Caco-2 (cell line): Measurements from ENCODE around the gene CDHR2. TPM values are rescaled to one million over a fixed set of nuclear protein-coding genes. Genes with fewer than 3 reads are reported as not detected.
A peak's percentile ranks its signal among the peaks of the same experiment; 100 is the strongest.

Experiments used
- BruUV-seq: library from RNA; stranded (reverse); fragments of 400-500 nt; replicated peaks from 2 replicates; lab custom pipeline; 2021; lab: Mats Ljungman, UMichigan
- CTCF ChIA-PET: fragments of 300-600 bp; sonication (Branson Sonifier 250); formaldehyde crosslinking; loops from one replicate; lab custom pipeline; 2022; ENCODE audit warnings: antibody characterized with exemption; lab: Charles Lee
- POLR2A ChIA-PET: fragments of 300-600 bp; sonication (Branson Sonifier 250); formaldehyde crosslinking; loops from one replicate; lab custom pipeline; 2022; ENCODE audit warnings: antibody characterized with exemption; lab: Charles Lee
- DNase-seq, 2 experiments: peaks; one replicate each; pipeline versions ENCODE4 v3.0.0 to v3.0.0-alpha.2; 2020 to 2022
- H3K27me3 ChIP-seq: replicated peaks from 2 replicates; pipeline ENCODE4 v1.6.0; 2011; ENCODE audit warnings: low read length; ENCODE audit not compliant: control insufficient read depth, insufficient read depth
- H3K36me3 ChIP-seq: 2 replicates; pipeline ENCODE4 v1.5.1; 2011; ENCODE audit warnings: low read length; ENCODE audit not compliant: control insufficient read depth, insufficient read depth
- H3K4me1 ChIP-seq: fragments of 250-450 bp; sonication (Bioruptor Pico); 2 replicates; pipeline ENCODE4 v1.5.1; 2020; ENCODE audit warnings: mild to moderate bottlenecking
- H3K4me3 ChIP-seq: 2 replicates; pipeline ENCODE4 v1.5.1; 2011; ENCODE audit warnings: low read depth, mild to moderate bottlenecking, control low read depth, low read length
- H3K9me3 ChIP-seq: fragments of 250-450 bp; sonication (Bioruptor Pico); 2 replicates; pipeline ENCODE4 v1.5.1; 2020; ENCODE audit warnings: mild to moderate bottlenecking, moderate library complexity
- H3K27ac Mint-ChIP-seq: one replicate; pipeline ENCODE4 v1.8.0; 2022; ENCODE audit warnings: mixed read lengths; ENCODE audit not compliant: unreplicated experiment
- H3K27me3 Mint-ChIP-seq: one replicate; pipeline ENCODE4 v1.8.0; 2022; ENCODE audit warnings: mixed read lengths; ENCODE audit not compliant: insufficient read depth, unreplicated experiment
- H3K36me3 Mint-ChIP-seq: one replicate; pipeline ENCODE4 v1.8.0; 2022; ENCODE audit warnings: mild to moderate bottlenecking, mixed read lengths; ENCODE audit not compliant: insufficient read depth, unreplicated experiment
- H3K4me1 Mint-ChIP-seq: one replicate; pipeline ENCODE4 v1.8.0; 2022; ENCODE audit warnings: low read depth, mixed read lengths; ENCODE audit not compliant: unreplicated experiment
- H3K4me3 Mint-ChIP-seq: one replicate; pipeline ENCODE4 v1.8.0; 2022; ENCODE audit warnings: mild to moderate bottlenecking, moderate library complexity, mixed read lengths; ENCODE audit not compliant: unreplicated experiment
- H3K9me3 Mint-ChIP-seq: one replicate; pipeline ENCODE4 v1.8.0; 2022; ENCODE audit warnings: mixed read lengths; ENCODE audit not compliant: unreplicated experiment
- intact Hi-C: fragments of 100-400 bp; cut with micrococcal nuclease; formaldehyde crosslinking; loops from one replicate; pipeline ENCODE4 v1.10.0; 2022; ENCODE audit not compliant: unreplicated experiment
- total RNA-seq: library from RNA; stranded (reverse); gene quantifications from 2 replicates; pipeline ENCODE4 v1.2.3, GENCODE V29; 2022
- TF ChIP-seq, protein P1 (sequence below), 2 experiments: fragments of 200-600 bp in 1 of 2; IDR thresholded peaks; 1 replicate in 1 of 2; 2 replicates in 1 of 2; pipeline versions ENCODE4 v1.5.1 to v1.8.0; 2011 to 2022; ENCODE audit warnings: antibody characterized with exemption in 1 of 2, control low read depth in 1 of 2, inconsistent platforms in 1 of 2, low read depth in 1 of 2, low read length in 1 of 2, mild to moderate bottlenecking in 1 of 2, moderate library complexity in 1 of 2; ENCODE audit not compliant: insufficient read depth in 1 of 2, severe bottlenecking in 1 of 2, unreplicated experiment in 1 of 2

Gene CDHR2
- total RNA-seq, 1 experiment from 2014 or later, result 0.59 TPM

DNA sequence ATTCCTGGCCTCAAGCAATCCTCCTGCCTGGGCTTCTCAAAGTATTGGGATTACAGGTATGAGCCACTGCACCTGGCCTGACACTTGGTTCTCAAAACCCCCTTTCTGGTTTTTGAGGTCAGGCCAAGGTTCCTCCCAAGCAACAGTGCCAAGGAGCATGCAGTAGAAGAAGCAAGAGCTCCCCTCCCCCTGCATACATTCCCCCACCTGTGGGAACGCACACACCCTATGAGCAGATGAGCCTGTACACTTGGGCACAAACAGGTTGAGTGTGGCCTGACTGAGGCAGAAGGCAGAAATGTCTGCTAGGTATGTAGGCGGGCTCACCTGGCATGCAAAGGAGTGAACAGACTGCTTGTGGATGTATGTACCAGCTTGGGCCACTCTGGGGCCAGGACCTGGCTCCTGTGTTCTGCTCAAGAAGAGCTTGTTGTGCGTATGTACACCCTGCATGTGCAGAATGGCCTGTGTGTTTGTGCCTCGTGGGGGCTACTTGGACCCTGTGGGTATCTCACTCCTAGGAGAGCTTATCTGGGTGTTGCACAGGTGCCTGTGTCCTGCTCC lies 59.1 kb downstream of the CDHR2 start:
- ChIA-PET CTCF (no interaction called here), POLR2A (no interaction called here)
- H3K27me3 Mint-ChIP-seq, result peaks cover 5% of the 10 kb centered on the region
- DNase-seq, result no peak
- H3K9me3 Mint-ChIP-seq, result no peaks in the 10 kb centered on the region
- Histone ChIP-seq H3K4me1 (0 out of 2 replicates have a peak, but pooled peaks cover 8% of the 10 kb centered on the region), H3K27me3 (no peaks in the 10 kb centered on the region), H3K9me3 (no peaks in the 10 kb centered on the region), H3K4me3 (no peak overlapping the region), H3K36me3 (no peaks in the 10 kb centered on the region)
- no TSS peak for BruUV-seq
- H3K27ac Mint-ChIP-seq, result no peak overlapping the region
- TF ChIP-seq, protein P1, sequence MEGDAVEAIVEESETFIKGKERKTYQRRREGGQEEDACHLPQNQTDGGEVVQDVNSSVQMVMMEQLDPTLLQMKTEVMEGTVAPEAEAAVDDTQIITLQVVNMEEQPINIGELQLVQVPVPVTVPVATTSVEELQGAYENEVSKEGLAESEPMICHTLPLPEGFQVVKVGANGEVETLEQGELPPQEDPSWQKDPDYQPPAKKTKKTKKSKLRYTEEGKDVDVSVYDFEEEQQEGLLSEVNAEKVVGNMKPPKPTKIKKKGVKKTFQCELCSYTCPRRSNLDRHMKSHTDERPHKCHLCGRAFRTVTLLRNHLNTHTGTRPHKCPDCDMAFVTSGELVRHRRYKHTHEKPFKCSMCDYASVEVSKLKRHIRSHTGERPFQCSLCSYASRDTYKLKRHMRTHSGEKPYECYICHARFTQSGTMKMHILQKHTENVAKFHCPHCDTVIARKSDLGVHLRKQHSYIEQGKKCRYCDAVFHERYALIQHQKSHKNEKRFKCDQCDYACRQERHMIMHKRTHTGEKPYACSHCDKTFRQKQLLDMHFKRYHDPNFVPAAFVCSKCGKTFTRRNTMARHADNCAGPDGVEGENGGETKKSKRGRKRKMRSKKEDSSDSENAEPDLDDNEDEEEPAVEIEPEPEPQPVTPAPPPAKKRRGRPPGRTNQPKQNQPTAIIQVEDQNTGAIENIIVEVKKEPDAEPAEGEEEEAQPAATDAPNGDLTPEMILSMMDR (IDR thresholded peaks at IDR 0.05; ENCODE audit: insufficient read depth in 1 of 2, low read depth in 1 of 2, low read length in 1 of 2, severe bottlenecking in 1 of 2, unreplicated experiment in 1 of 2), result no peak
- peaks cover 9% of the 10 kb centered on the region for H3K36me3 Mint-ChIP-seq
- intact Hi-C loops, result no loop called here
- no peak overlapping the region for H3K4me3 Mint-ChIP-seq
- H3K4me1 Mint-ChIP-seq, result peaks cover 11% of the 10 kb centered on the region

DNA sequence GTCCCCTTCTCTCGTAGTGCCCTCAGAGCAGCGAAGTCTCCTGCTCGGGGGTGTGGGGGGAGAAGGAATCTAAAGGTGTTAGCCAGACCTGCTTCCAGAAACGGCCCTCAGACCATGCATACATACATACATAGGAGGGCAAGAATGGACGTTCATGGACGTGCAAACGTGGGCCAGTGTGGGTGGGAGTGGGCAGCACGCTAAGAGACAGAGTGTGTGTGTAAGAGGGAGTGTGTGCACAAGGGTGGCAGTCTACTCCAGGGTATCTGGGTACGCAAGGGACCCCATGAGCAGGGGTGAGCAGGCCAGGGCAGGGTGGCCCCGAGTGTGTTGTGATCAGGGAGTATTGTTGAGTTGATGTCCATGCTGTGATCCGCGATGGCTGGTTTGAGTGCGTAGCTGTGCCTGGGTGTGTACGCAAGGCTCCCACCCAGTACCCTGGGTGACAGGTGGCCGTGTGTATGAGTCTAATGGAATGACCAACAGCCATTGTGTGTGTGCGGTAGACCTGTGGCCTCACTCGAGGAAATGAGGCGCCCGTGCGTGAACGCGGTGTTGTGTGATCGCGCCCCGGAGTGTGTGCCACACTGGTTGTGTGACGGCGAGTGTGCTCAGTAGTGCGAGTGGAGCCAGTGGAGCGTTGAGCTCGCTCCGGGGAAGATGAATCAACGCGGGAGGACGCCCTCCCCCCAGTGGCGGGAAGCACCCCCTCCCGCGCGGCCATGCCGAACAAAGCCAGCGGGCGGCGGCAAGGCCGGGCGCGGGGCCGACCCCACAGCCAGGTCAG lies 60.0 kb downstream of the CDHR2 start:
- Histone ChIP-seq H3K27me3 (no peaks in the 10 kb centered on the region), H3K36me3 (no peaks in the 10 kb centered on the region), H3K4me3 (peak overlapping the region; percentile 60), H3K9me3 (no peaks in the 10 kb centered on the region), H3K4me1 (0 out of 2 replicates have a peak, but pooled peaks cover 6% of the 10 kb centered on the region)
- Mint-ChIP-seq H3K27me3 (peaks cover 7% of the 10 kb centered on the region), H3K36me3 (peaks cover 9% of the 10 kb centered on the region), H3K27ac (no peak overlapping the region), H3K9me3 (no peaks in the 10 kb centered on the region), H3K4me1 (peaks cover 8% of the 10 kb centered on the region), H3K4me3 (peak overlapping the region; percentile 83)
- intact Hi-C loops, result no loop called here
- BruUV-seq, result no TSS peak
- TF ChIP-seq, protein P1 (IDR thresholded peaks at IDR 0.05; ENCODE audit: insufficient read depth in 1 of 2, low read depth in 1 of 2, low read length in 1 of 2, severe bottlenecking in 1 of 2, unreplicated experiment in 1 of 2), result no peak
- CTCF ChIA-PET, result no interaction called here
- DNase-seq, result no peak
- POLR2A ChIA-PET, result no interaction called here

DNA sequence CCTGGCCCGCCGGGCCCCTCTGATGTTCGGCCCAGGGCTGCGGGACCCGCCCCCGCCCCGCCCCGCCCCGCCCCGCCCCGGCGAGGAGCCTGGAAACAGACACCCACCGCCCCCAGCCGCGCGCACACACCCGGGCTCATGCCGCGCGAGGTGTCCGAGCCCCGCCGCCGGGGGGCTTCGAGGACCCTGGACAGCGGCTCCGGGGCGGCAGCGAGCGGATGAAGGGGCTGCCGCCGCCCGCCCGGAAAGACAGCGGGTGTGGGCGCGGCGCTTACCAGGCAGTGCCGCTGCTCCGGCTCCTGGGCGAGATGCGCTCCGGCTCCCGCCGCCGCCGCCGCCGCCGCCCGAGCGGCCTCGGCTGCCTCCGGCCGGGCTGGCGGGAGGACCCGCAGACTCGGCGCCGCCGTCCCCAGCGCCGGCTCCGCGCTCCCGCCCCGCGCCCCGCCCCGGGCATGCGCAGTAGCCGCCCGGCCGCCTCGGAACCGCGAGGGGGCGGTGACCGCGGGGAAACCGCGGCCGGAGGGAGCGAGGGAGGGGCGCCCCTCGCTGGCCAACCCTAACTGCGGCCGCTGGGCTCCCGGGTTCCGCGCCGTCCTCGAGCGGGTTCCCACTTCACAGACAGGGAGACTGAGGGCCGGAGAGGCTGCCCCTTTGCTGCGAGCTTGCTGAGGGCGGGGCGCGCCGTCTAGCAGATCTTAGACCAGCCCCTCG lies 60.7 kb downstream of the CDHR2 start, which contains the start of gene GPRIN1:
TSS of gene GPRIN1 (minus strand) at position 433 of the 711 bp plus-strand sequence. CDS start 10,322 bp downstream, outside the sequence.
- TF ChIP-seq, protein P1 (IDR thresholded peaks at IDR 0.05; ENCODE audit: insufficient read depth in 1 of 2, low read depth in 1 of 2, low read length in 1 of 2, severe bottlenecking in 1 of 2, unreplicated experiment in 1 of 2), result peak in 1 of 2 experiments; percentile 21
- DNase-seq, result peak in 1 of 2 experiments; percentile 88
- no peak within 1 kb of the TSS for H3K27ac Mint-ChIP-seq
- peaks cover 10% of the 10 kb centered on the region for H3K27me3 Mint-ChIP-seq
- ChIA-PET POLR2A (no interaction called here), CTCF (no interaction called here)
- no peaks in the 10 kb centered on the region for H3K9me3 Mint-ChIP-seq
- Histone ChIP-seq H3K4me3 (peak within 1 kb of the TSS; percentile 60), H3K27me3 (no peaks in the 10 kb centered on the region), H3K4me1 (0 out of 2 replicates have a peak, but pooled peaks cover 6% of the 10 kb centered on the region), H3K36me3 (no peaks in the 10 kb centered on the region), H3K9me3 (no peaks in the 10 kb centered on the region)
- peaks cover 8% of the 10 kb centered on the region for H3K4me1 Mint-ChIP-seq
- peak within 1 kb of the TSS; percentile 83 for H3K4me3 Mint-ChIP-seq
- H3K36me3 Mint-ChIP-seq, result peaks cover 9% of the 10 kb centered on the region
- no TSS peak for BruUV-seq
- intact Hi-C loops, result no loop called here
